SHP77 (cell line): ENCODE data around the gene PAK1IP1.
"Not testable (repeated sequence)": the region's sequence is repeated elsewhere in the genome, so short reads cannot be mapped to it uniquely, and the experiment has no call there.

ENCODE experiments used
- DNase-seq, 2 experiments: peaks; one replicate each; lab custom pipeline; 2025; lab: John Stamatoyannopoulos, UW

The PAK1IP1 gene, protein sequence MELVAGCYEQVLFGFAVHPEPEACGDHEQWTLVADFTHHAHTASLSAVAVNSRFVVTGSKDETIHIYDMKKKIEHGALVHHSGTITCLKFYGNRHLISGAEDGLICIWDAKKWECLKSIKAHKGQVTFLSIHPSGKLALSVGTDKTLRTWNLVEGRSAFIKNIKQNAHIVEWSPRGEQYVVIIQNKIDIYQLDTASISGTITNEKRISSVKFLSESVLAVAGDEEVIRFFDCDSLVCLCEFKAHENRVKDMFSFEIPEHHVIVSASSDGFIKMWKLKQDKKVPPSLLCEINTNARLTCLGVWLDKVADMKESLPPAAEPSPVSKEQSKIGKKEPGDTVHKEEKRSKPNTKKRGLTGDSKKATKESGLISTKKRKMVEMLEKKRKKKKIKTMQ

GRCh38 chr6:10694302-10695085, at the start of gene PAK1IP1, which contains the start of gene C6orf52:
Gene PAK1IP1 (plus strand): TSS chr6:10694972. CDS start chr6:10694986, 14 bp downstream.
Gene C6orf52 (minus strand): TSS chr6:10694616. CDS start chr6:10687550, 7,066 bp downstream.
- peak; percentile 88 to 94 for DNase-seq

- no peak for DNase-seq
These were observed 39.2 kb upstream of the PAK1IP1 start for GRCh38 chr6:10655508-10656055.

DNA sequence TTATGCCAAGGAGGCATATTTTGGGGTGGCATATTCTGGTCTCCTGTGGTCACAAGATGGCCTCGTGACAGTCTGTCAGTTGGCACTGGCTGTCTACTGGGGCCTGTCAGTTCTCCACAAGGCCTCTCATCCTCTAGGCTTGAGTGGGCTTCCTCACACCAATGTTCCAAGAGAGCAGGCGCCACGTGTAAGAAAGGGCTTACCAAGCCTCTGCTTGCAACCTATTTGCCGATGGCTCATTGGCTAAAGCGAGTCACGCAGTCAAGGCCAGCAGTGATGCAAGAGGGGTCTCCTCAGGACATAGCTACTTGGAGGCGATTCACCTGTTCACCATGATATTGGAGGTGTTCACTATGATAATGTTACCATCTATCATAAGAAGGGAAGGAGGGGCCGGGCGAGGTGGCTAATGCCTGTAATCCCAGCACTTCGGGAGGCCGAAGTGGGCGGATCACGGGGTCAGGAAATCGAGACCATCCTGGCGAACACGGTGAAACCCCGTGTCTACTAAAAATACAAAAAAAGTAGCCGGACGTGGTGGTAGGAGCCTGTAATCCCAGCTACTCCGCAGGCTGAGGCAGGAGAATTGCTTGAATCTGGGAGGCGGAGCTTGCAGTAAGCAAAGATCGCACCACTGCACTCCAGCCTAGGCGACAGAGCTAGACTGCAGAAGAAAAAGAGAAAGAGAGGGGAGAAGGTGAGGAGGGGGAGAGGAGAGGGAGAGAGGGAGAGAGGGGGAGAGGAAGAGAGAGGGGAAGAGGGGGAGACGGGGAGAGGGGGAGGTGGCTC, 35.7 kb upstream of the PAK1IP1 start:
- DNase-seq: no peak

GRCh38 chr6:10659699-10660348, 34.9 kb upstream of the PAK1IP1 start:
- peak in 1 of 2 experiments; percentile 7 for DNase-seq

- DNase-seq: not testable (repeated sequence)
These were observed 34.2 kb upstream of the PAK1IP1 start for GRCh38 chr6:10660431-10661191.

- no peak for DNase-seq
These were observed 32.6 kb upstream of the PAK1IP1 start for GRCh38 chr6:10662207-10662606.

DNA sequence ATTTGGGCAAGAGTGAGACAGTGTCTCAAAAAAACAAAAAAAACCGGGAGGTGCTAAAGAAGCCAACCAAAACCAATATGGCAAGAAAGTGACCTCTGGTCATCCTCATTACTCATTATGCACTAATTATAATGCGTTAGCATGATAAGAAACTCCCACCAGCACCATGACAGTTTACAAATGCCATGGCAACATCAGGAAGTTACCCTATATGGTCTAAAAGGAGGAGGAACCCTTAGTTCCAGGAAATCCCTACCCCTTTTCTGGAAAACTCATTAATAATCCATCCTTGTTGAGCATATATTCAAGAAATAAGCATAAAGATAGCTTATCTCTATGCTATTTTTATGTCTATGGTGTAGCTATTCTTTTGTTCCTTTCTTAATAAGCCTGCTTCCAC, 32.0 kb upstream of the PAK1IP1 start:
- no peak for DNase-seq

- not testable (repeated sequence) for DNase-seq
These were observed 29.2 kb upstream of the PAK1IP1 start for GRCh38 chr6:10665595-10665994.

DNA sequence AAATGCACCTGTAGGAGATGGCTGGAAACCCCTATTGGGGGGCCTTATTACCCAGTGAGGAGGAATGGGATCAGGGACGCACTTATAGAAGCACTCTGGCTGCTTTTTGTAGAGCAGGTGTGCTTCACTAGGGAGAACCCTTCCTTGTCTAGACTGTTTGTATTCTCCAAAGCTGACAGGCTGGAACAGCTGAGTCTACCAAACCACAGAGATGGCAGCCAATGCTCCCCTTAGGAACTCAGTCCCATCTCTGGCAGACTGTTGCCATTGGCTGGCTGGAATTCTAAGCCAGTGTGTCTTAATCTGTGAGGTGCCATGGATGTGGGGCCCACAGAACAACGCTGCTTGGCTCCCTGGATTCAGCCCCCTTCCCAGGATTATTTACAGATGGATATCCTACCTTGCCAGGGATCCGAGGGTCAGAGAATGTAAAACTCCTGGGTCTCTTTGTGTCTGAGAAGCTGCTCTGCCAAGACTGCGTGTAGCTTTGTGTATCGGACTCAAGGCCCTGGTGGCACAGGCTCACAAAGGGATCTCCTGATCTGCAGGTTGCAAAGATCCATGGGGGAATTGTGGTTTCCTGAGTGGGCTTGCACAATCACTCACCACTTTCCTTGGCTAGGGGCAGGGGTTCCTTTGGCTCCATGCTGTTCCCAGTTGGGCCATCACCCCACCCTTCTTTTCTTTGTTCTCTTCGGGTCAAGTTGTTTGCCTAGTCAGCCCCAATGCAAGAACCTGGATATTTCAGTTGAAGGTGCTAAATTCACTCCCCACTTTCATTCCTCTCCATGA, 26.4 kb upstream of the PAK1IP1 start:
- DNase-seq: no peak

GRCh38 chr6:10676403-10676802, 18.4 kb upstream of the PAK1IP1 start:
- no peak for DNase-seq

DNA sequence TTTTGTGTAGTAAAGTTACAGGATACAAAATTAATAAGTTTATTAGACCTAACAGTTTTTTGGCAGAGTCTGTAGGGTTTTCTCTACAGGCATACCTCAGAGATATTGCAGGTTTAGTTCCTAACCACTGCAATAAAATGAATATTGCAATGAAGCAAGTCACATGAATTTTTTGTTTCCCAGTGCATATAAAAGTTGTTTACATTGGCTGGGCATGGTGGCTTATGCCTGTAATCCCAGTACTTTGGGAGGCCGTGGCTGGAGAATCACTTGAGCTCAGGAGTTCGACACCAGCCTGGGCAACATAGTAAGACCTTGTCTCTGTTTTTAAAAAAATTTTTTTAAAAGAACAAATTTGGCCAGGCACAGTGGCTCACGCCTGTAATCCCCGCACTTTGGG, 16.3 kb upstream of the PAK1IP1 start:
- DNase-seq: no peak

GRCh38 chr6:10681795-10682194, 13.0 kb upstream of the PAK1IP1 start:
- no peak for DNase-seq

- no peak for DNase-seq
These were observed 12.3 kb upstream of the PAK1IP1 start for GRCh38 chr6:10682355-10682988.

GRCh38 chr6:10684618-10685017, 10.2 kb upstream of the PAK1IP1 start:
- no peak for DNase-seq

DNA sequence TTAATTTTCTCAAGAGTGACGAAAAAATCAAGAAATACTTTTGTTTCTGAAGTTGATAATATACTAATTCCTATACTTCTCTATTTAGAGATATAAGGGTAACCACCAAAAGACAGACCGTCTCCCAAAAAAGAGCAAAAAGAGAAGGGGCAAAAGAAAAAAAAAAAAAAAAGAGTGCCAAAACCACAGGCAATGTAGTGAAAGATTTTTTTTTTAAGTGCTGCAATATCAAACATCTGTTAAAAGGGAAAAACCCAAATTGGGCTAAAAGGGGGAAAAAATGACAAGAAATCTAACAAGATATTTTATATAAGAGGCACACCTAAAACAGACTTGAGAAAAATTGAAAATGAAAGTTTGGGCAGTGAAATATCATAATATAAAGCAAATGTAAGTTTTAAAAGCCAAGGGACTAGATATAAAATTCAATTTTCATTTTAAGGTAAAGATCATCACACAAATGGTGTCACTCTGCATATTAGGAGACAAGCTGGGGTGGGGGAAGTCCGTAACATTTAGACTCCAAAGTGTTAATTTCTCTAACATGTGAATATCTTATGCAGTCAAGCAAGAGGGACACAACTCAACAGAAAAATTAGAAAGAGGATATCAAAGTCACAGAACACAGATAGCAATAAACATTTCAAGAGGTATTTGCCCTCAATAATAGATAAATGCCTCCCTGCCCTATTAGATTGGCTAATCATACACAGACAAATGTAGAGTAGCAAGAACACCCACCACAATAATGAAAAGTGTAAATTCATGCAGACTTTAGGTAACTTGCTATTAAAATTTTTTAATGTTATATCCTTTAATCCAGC, 9.5 kb upstream of the PAK1IP1 start:
- DNase-seq: no peak

DNA sequence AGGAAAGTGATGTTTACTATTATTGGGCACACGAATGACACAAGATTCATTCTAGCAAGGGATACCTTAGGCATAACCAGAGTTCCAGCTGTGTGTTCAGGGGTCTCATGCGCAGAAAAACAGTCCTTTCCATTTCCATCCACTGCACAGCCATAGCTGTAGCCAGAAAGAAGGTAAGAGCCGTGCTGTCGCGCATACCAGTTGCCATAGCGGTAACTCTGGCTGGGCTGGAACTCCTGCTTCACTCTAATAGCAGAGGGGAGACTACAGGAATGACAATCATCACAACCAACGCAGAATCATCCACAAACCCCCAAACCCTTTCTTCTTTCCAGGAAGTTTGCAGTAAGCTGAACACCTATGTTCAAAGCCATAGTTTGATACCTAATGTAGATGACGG, 7.9 kb upstream of the PAK1IP1 start:
- no peak for DNase-seq

DNA sequence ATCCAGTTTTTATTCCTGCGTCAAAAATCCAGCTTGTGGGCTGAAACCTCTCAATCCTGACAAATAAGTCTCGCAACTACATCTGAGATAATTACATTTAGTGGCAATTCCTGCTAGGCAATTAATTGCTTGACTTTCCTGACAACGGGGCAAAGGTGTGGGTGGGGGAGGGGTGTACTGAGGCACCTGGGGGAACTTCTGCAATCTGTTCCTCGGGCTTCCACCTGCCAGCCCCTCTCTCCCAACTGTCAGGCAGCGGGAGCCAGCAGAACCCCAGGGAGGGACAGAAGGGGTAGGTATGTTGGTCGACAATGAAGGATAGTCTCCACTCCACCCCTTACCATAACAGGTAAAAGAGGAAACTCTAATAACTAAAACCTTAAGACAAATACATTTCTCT, 7.2 kb upstream of the PAK1IP1 start:
- DNase-seq: no peak

DNA sequence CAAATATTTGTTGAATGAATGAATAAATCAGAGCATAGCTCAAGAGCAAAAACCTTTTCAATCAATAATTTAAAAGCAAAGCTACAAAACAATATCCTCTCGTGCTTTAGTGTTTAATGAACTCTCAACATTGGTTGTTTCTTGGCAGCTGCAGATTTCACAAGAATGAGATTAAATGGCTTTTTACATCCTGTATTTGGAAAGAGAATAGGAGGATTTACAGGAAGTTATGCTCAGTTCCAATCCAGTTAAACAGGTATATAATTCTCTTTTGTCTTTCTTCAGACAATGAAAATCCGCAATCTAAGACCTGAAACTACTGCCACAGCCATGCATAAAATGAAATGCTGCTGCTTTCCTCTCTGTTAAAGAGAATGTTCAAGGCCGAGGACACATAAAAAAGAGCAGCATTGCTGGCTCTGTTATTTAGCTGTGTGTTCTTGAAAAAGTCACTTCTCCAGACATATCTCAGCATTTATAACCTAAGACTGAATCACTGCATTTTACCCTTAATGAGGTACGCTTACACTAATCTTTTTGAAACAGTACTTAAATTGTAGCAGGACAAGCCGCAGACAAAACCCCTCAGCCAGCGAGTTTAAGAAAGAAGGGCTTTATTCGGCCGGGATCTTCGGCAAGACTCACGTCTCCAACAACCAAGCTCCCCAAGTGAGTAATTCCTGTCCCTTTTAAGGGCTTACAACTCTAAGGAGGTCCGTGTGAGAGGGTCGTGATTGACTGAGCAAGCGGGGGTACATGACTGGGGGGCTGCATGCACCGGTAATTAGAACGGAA, 3.9 kb upstream of the PAK1IP1 start:
- no peak for DNase-seq
